KOPT-K1 (cell line): ENCODE data around the gene GORASP1.
A peak's percentile ranks its signal among the peaks of the same experiment; 100 is the strongest.

Experiments used
- H3K27ac ChIP-seq: fragments of 200-600 bp; sonication (generic); 2 replicates; pipeline ENCODE4 v1.5.1; 2016; ENCODE audit warnings: antibody characterized with exemption, mild to moderate bottlenecking, low read depth, low read length; ENCODE audit not compliant: poor library complexity, severe bottlenecking
- H3K36me3 ChIP-seq: fragments of 200-600 bp; sonication (generic); 2 replicates; pipeline ENCODE4 v1.5.1; 2017; ENCODE audit warnings: antibody characterized with exemption, mild to moderate bottlenecking, low read length, moderate library complexity; ENCODE audit not compliant: insufficient read depth
- H3K9me3 ChIP-seq: fragments of 200-600 bp; sonication (generic); 2 replicates; pipeline ENCODE4 v1.5.1; 2017; ENCODE audit warnings: antibody characterized with exemption, low read length, mild to moderate bottlenecking; ENCODE audit not compliant: insufficient read depth, poor library complexity, severe bottlenecking

The GORASP1 gene

GRCh38 chr3:39118931-39119660 is 11.7 kb upstream of the GORASP1 start:
- no peaks in the 10 kb centered on the region for H3K36me3 ChIP-seq
- H3K9me3 ChIP-seq = no peaks in the 10 kb centered on the region
- H3K27ac ChIP-seq = no peak overlapping the region

- Histone ChIP-seq H3K36me3 (no peaks in the 10 kb centered on the region), H3K9me3 (no peaks in the 10 kb centered on the region), H3K27ac (no peak overlapping the region)
These were observed 10.7 kb upstream of the GORASP1 start for GRCh38 chr3:39118079-39118478.

DNA sequence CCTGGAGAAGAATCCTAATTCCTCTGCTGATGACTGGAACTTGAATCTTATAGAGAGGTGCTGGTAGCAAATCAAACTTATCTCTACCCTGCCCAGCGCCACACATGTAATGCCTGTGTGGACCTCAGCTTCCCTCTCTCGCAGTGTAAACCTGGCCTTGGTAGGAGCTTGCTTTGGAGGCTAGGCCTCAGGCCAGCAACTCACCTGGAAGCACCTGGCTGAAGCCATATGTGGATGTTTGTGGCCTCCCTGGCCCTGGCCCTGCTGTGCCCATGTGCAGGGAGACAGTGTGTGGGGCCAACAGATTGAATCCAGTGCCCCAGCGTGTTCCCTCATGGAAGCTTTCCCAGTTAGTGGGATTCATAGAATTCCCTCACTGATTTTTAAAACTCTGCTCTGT is 8.4 kb upstream of the GORASP1 start:
- H3K9me3 ChIP-seq = no peaks in the 10 kb centered on the region
- no peak overlapping the region for H3K27ac ChIP-seq
- no peaks in the 10 kb centered on the region for H3K36me3 ChIP-seq

DNA sequence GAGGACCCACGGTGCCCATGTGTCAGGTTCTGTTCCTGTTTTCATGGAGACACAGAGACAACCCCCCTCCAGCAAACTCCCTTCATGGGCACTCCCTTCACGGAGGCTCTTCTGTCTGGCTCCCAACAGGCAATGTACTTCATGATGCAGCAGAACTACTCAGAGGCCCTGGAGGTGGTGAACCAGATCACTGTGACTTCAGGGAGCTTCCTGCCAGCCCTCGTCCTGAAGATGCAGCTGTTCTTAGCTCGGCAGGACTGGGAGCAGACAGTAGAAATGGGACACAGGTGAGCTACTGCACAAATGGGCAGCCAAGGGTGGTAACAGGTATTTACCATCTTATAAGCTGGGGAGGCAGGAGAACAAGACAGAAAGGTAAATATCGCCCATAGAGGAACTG is 7.0 kb upstream of the GORASP1 start:
- H3K27ac ChIP-seq = no peak overlapping the region
- no peaks in the 10 kb centered on the region for H3K9me3 ChIP-seq
- H3K36me3 ChIP-seq = no peaks in the 10 kb centered on the region

- H3K9me3 ChIP-seq = no peaks in the 10 kb centered on the region
These were observed 5.9 kb upstream of the GORASP1 start for GRCh38 chr3:39113291-39113690.

GRCh38 chr3:39112535-39112934 is 5.1 kb upstream of the GORASP1 start:
- H3K36me3 ChIP-seq = no peaks in the 10 kb centered on the region
- no peak overlapping the region for H3K27ac ChIP-seq
- no peaks in the 10 kb centered on the region for H3K9me3 ChIP-seq

More at GRCh38 chr3:39113291-39113690, 5.9 kb upstream of the GORASP1 start:
- no peak overlapping the region for H3K27ac ChIP-seq
- no peaks in the 10 kb centered on the region for H3K36me3 ChIP-seq

DNA sequence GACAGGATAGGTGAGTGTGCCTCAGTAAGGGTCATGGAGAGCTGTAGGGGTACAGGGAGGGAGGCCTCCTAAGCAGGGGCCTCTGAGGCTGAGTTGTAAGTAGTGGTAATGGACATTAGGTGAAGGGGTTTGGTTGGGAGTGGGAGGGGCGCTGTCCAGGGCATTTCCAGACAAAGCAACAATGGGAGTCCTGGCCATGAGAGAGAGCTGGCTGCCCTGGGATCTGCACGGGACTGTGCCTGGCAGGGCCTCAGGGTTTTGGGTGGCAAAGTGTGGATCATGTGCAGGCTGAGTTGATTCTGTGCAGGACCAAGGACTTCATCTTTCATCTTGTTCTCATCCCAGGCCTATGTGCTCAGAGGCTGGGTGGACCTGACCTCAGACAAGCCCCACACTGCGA is 4.7 kb upstream of the GORASP1 start:
- Histone ChIP-seq H3K9me3 (no peaks in the 10 kb centered on the region), H3K36me3 (no peaks in the 10 kb centered on the region), H3K27ac (no peak overlapping the region)

DNA sequence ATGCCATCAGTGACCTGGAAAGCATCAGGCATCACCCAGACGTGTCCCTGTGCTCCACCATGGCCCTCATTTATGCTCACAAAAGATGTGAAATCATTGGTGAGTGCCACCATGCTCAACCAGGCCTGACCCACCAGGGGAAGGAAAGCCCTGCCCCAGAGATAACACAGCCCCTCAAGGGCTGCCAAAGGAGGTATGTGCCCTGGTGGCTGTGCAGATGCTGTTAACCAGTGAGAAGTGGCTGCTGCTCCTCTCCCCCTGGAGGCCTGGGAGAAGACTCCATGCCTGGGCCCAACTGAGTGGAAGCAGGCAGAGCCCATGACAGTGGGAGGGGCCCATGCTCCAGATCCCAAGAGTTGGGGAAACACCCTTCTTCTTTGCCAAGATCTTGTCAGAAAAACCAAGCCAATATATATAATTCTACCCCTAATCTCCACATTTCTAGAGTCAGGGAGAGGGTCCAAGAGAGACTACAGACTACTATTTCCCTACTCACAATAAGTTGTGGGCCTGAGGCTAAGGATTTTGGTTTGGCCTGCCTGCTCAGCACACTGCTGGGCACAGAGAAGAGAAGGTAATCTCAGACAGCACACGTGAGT is 2.7 kb upstream of the GORASP1 start:
- H3K9me3 ChIP-seq = no peaks in the 10 kb centered on the region
- no peak overlapping the region for H3K27ac ChIP-seq
- no peaks in the 10 kb centered on the region for H3K36me3 ChIP-seq

DNA sequence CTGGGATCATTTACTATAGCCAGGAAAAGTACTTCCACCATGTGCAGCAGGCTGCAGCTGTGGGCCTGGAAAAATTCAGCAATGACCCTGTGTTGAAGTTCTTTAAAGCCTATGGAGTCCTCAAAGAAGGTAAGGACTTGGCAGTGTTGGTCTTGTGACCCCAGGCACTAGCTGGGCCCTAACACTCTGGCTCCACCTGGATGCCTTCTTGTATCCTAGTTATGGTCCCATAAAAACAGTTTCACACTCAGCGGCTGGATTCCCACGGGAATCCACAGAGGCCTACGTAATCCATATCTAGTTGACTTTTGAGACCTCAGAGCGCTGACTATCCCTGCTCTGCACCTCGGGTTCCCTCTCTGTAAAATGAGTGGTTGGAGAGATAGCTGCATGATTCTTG is 1.7 kb upstream of the GORASP1 start:
- no peak overlapping the region for H3K27ac ChIP-seq

DNA sequence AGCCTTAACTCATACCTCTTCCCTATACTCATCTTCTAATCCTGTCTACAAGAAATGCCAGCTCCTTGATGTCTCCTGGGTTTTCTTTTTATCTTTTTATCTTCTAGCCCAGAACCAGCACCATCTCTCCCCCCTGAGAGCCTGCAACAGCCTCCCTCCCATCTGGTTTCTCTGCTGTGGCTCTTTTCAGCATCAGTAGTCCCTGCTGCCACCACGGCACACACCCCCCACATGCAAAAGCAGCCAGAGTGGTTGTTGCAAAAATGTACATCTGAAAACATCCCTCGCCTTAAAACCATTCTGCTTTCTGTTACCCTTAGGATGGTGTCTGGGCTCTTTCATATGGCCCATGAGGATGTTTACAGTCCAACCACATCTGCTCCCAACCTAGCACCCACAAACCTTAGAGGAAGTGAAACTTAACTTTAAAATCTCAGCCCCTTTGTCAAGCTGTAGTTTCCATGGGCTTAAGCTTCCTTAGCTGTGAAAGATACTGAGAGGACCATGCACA is 828 bp upstream of the GORASP1 start:
- Histone ChIP-seq H3K9me3 (no peaks in the 10 kb centered on the region), H3K36me3 (no peaks in the 10 kb centered on the region), H3K27ac (no peak overlapping the region)

More for the DNA sequence above, 1.7 kb upstream of the GORASP1 start:
- no peaks in the 10 kb centered on the region for H3K9me3 ChIP-seq
- H3K36me3 ChIP-seq = no peaks in the 10 kb centered on the region

- Histone ChIP-seq H3K27ac (peak overlapping the region; percentile 9), H3K36me3 (no peaks in the 10 kb centered on the region), H3K9me3 (no peaks in the 10 kb centered on the region)
These were observed 508 bp downstream of the GORASP1 start for GRCh38 chr3:39106851-39107387.

DNA sequence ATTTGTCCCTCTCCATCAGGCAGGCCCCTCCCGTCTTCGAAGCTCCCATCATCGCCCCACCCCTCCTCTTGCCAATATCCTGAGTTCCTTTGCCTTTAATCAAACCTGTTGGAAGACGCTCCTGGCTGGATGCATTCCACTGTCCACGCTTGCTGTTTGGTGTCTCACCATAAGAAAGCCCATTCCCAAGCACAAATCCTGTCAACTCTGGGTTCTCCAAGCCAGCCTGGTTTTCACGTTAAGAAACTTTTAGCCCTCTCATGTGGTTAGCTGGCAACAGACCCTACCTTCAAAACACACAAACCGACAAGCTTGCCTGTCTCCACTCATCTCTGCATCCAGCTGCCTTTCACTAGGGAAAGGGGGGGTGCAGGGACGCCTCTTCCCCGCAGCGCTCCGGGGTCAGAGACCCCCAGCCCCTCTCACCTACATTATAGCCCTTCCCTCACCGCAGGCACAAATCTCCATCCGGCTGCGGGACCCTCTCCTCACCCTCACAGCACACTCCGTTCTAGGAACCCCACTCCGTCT is 1.1 kb downstream of the GORASP1 start:
- Histone ChIP-seq H3K27ac (no peak overlapping the region), H3K9me3 (no peaks in the 10 kb centered on the region), H3K36me3 (no peaks in the 10 kb centered on the region)

- Histone ChIP-seq H3K27ac (no peak overlapping the region), H3K9me3 (no peaks in the 10 kb centered on the region), H3K36me3 (no peaks in the 10 kb centered on the region)
These were observed 1.8 kb downstream of the GORASP1 start for GRCh38 chr3:39105687-39106063.

DNA sequence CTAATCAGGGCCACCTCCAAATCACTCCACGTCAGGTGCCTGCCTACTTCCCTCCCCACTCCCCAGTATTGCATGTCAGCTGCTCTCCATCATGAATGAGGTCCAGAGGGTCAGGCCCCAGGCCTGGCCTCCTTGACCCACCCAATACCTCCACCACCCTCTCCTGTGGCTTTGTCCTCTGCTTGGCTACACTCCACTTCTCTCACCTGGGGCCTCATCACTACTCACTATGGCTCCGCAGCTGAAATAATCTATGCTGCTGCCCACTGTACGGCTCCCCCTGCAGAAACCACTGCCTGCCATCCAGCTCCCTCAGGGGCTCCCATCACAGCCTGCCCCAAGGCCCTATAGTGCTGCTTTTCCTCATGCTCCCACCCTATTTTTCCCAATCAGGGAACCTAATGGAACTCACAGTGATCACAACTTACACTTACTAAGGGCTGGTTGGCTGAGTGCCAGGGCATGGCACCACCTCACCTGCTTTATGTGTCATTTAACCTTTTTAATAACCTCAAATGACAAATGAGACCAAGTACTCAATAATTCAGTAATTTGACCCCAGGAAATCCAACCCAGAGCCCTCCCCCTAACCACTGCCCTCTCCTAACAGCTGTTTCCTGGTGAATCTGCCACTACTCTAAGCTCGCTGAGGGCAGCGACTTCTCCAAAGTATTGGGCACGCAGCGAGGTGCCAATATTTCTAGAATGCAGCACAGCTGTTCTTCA is 2.3 kb downstream of the GORASP1 start:
- Histone ChIP-seq H3K36me3 (peaks cover under 1% of the 10 kb centered on the region; the same call in 1 of the 2 replicates), H3K27ac (no peak overlapping the region), H3K9me3 (no peaks in the 10 kb centered on the region)
